ENCODE results near the gene RIMS3. TPM values are rescaled to one million over a fixed set of nuclear protein-coding genes. Genes with fewer than 3 reads are reported as not detected.
A peak's percentile ranks its signal among the peaks of the same experiment; 100 is the strongest.

The RIMS3 gene
- total RNA-seq, 1 donor from 2014 or later = 0.34 TPM

DNA sequence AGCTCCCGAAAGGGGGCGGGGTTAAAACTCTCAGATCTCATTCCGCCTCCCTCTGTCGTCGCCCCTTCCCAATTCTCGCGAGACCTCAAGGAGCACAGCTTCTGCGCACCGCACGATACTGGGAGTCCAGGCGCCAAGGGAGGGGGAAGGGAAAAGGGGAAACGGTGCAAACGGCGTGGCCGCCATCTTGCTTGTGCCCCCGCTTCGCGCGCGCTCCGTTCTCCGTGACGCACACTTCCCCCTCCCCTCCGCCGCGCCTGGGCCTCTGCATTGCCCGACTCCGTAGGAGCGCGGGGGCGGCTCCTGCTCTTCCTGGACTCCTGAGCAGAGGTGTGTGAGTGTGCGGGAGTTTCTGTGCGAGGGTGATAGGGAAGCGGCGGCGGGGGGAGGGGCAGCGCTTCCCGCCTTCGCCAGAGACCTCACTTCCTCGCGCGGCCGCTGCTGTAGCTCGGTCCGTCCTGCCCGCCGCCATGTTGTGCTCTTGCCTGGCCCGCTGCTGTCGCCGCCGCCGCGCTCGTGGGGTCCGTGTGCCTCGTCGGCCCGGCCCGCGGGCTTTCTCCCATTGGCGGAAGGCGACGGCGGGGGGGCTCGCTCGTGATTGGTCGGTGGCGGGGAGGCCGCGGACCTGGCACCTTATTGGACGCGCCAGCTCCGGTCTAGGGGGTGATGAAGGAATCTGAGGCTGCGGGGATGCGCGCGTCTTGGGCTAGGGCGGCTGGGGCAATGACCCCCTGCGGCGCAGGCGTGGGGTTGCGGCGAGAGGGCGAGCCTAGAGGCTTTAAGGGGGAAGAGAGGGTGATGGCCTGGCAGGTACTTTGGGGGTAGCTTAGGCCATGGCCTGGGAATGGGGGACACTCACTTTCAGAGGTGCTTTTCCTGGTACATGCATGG lies 26.3 kb upstream of the RIMS3 start, which contains the start of gene NFYC:
Gene NFYC (plus strand): TSS at position 167 of the 891 bp plus-strand sequence. CDS start 47,140 bp downstream, outside the sequence.
- DNase-seq = peak; percentile 99

GRCh38 chr1:40690771-40691537 lies 25.5 kb upstream of the RIMS3 start:
- DNase-seq = peak; percentile 13

- DNase-seq = no peak
Measured at GRCh38 chr1:40689737-40690136, 24.3 kb upstream of the RIMS3 start.

GRCh38 chr1:40687661-40688060 lies 22.2 kb upstream of the RIMS3 start:
- no peak for DNase-seq

DNA sequence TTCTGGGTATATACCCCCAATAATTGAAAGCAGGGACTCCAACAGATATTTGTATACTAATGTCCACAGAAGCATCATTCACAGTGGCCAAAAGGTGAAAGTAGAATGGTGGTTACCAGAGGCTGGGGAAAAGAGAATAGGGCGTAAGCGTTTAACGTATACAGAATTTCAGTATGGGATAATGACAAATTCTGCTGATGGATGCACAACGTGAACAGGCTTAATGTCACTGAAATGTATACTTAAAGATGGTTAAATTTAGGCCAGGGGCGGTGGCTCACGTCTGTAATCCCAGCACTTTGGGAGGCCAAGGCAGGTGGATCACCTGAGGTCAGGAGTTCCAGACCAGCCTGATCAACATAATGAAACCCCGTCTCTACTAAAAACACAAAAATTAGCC lies 21.6 kb upstream of the RIMS3 start:
- DNase-seq = no peak

DNA sequence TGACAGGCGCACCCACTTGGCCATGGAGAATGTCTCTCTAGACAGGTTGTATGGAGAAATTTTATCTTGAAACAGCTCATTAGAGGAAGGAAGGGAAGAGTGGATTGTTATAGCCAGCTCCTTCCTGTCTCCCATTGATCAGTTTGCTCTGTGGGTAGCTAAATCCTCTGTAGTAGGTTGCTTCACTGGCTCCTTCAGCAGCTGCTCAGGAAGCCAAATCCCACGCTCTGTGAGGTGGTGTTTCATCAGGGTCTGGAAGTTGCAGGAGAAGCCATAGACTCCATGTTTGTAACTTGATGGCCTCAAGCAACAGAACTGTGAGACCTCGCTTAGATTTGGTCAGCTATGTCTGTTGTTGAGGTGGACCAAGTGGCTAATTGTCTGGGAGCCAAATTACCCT lies 19.2 kb upstream of the RIMS3 start:
- DNase-seq = peak; percentile 16

GRCh38 chr1:40679165-40679953 lies 13.9 kb upstream of the RIMS3 start:
- DNase-seq = no peak

- DNase-seq = peak; percentile 29
Measured at GRCh38 chr1:40676501-40676900, 11.0 kb upstream of the RIMS3 start.

DNA sequence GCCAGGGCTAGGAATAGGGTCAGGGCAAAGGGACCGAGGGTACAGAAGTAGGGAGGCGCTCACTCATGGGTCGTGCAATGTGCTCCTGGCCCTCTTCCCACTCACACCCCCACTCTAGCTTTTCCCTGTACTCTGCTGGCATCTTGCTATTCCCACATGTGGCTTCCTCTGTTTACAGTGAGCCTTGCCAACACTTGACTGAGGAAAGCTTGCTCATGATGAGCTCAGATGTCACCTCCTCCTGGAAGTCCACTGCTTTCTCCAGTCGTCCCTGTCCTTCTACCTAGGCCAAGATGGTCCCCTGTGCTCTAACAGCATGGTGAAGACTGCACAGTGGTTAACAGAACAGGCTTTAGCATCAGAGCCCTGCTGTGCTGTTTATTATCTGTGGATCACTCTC lies 8.0 kb upstream of the RIMS3 start:
- no peak for DNase-seq

DNA sequence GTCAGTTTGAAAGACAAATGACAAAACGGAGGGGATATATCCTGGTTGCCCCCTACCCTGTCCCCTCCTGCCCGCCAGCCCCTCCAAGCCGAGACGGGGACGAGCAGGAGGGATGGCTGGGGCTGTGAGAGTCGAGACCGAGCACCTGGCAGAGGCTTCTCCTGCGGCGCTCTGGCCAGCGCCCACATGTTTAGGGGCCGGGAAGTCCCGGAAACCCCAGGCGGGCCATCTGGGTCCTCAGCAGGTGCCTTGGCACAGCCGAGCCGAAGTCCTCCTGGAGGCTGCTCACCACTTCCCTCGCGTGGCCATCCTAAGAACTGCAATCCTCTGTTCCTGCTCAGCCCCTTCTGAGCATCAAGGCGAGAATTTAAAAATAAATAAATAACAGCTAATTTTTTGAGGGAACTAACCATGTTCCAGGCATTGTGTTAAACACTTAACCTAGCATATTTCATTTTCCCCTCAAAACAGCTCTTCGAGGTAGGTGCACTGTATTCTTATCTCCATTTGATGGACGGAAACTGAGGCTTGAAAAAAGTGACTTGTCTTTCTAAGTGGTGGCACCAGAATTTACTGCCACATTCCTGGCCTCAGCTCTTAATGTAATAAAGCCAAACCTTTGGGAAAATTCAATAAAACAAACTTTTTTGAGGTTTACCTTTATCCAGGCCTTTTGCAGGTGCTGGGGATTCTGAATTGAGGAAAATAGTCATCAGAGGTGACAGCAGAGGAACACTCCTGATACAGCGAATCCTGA lies 3.5 kb upstream of the RIMS3 start:
- DNase-seq = peak; percentile 87

- DNase-seq = no peak
Measured at GRCh38 chr1:40664791-40665190, 691 bp downstream of the RIMS3 start.

- no peak for DNase-seq
Measured at GRCh38 chr1:40664167-40664537, 1.3 kb downstream of the RIMS3 start.

DNA sequence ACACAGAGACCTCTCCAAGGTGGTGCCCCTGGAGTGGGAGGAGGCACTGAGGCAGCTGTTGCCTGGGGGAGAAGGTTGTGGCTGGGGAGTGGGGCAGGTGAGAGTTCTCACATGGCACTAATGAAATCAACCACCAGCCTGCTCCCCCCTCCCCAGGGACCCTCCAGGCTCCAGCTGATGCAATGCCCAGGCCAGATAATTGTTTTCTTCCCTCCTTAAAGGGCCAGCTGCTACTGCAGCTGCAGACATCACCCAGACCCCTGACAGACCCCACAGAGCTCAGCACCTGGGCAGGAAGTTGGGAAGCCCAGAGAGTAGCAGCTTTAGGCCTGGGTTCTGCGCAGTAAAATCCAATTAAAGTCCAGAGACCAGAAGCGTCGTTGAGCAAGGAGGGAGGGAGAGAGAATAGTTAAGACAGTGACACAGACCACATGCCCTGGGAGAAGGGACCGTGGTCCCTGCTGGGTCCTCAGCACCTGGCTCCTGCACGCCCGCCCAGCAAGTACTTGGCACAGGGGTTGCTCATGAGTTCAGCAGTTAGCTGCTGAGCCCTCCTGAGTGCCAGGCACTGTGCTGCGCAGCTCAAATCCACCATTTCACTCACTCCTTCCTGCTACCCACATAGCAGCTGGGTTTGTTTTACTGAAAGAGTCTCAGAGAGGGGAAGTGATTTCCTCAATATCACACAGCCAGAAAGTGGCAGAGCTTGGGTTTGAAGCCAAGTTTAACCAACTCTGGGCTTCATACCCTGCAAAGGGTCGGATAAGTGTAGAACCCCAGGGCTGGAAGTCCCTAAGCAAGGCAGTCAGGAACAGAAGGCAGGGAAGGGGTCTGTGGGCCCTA lies 1.9 kb downstream of the RIMS3 start:
- DNase-seq = no peak

DNA sequence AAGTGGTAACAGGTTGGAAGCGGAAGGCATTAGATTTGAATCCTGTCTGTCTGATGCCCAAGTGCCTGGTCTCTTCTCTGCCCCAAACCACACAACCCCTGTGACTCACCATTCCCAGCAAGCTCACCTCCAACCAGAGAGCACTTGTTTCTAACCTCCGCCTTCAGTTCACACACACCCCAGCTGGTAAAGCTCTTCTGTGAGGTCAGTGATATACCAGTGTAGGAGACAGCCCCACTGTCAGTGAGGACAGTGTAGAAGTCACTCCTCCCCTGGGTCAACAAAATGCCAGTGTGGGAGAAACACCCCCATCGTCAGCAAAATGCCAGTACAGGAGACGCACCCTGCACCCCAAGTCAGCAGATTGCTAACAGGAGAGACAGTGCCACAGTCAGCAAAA lies 2.6 kb downstream of the RIMS3 start:
- DNase-seq = no peak

GRCh38 chr1:40662151-40662550 lies 3.3 kb downstream of the RIMS3 start:
- DNase-seq = no peak

GRCh38 chr1:40661678-40662077 lies 3.8 kb downstream of the RIMS3 start:
- DNase-seq = no peak

DNA sequence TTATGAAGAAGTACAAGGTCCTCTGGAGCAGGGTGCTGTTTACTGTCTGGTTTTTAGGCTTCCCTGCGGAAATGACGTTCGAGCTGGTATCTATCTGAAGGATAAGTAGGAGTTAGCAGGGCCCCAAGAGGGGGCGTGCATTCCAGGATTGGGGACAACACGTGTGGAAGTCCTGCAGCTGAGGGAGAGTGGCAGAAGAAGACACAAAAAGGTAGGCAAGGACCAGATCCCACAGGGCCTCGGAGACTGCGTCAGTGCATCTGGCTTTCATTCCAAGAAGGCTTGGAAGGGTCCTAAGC lies 5.9 kb downstream of the RIMS3 start:
- no peak for DNase-seq

- DNase-seq = no peak
Measured at GRCh38 chr1:40658751-40659648, 6.5 kb downstream of the RIMS3 start.

GRCh38 chr1:40657046-40657445 lies 8.4 kb downstream of the RIMS3 start:
- no peak for DNase-seq

DNA sequence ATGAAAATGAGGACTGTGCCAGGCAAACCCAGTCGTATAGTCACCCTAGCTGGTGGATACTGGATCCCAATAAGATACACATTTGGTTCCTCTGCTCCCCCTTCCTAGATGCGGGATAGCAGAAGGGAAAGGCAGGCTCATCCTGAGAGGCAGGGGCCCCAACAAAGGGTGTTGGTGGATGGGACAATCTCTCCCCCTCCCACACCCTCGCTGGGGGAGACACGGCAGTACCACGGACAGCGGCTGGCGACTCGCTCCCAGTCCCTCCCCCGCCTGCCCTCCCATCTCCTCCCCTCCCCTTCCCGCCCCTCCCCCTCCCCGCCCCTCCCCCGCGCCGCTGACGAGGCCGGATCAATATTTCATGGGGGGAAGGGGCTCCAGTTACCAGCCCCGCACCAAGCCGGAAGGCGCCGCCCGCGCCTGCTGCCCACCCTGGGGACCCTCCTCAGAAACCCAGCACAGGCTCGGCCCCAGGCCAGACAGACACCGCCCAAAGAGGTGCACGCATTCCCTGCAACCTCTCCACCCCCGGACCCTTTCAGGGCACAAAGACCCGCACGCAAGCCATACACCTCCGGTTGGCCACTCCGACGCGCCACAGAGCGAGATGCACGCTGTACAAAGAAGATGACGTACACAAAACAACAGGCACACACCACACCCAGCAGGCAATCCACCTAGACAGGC lies 11.5 kb downstream of the RIMS3 start:
- DNase-seq = no peak
